Mammary epithelial cell (primary cell): ENCODE measurements around the gene DHX15.
"Not testable (repeated sequence)": the region's sequence is repeated elsewhere in the genome, so short reads cannot be mapped to it uniquely, and the experiment has no call there.

Experiments
- EZH2 ChIP-seq: IDR thresholded peaks from 2 replicates; pipeline ENCODE4 v1.6.1; 2012; ENCODE audit warnings: low read length, inconsistent platforms, borderline replicate concordance
- TF ChIP-seq, protein P1 (sequence below), 2 donors: IDR thresholded peaks in 1 of 2; conservative IDR thresholded peaks in 1 of 2; 2 replicates each; pipeline ENCODE4 v1.5.1; 2011 to 2012; ENCODE audit warnings: inconsistent platforms in 2 of 2, low read length in 2 of 2, mild to moderate bottlenecking in 2 of 2, control low read depth in 1 of 2, low read depth in 1 of 2; ENCODE audit not compliant: insufficient read depth in 1 of 2; ENCODE audit errors: extremely low read depth in 1 of 2

DNA sequence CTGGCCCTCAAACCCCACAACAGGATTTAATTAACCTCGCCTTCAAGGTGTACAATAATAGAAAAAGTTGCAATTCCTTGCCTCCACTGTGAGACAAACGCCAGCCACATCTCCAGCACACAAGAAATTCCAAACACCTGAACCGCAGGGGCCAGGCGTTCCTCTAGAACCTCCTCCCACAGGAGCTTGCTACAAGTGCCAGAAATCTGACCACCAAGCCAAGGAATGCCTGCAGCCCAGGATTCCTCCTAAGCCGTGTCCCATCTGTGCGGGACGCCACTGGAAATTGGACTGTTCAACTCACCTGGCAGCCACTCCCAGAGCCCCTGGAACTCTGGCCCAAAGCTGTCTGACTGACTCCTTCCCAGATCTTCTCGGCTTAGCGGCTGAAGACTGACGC lies 81.3 kb downstream of the DHX15 start:
- TF ChIP-seq, protein P1, sequence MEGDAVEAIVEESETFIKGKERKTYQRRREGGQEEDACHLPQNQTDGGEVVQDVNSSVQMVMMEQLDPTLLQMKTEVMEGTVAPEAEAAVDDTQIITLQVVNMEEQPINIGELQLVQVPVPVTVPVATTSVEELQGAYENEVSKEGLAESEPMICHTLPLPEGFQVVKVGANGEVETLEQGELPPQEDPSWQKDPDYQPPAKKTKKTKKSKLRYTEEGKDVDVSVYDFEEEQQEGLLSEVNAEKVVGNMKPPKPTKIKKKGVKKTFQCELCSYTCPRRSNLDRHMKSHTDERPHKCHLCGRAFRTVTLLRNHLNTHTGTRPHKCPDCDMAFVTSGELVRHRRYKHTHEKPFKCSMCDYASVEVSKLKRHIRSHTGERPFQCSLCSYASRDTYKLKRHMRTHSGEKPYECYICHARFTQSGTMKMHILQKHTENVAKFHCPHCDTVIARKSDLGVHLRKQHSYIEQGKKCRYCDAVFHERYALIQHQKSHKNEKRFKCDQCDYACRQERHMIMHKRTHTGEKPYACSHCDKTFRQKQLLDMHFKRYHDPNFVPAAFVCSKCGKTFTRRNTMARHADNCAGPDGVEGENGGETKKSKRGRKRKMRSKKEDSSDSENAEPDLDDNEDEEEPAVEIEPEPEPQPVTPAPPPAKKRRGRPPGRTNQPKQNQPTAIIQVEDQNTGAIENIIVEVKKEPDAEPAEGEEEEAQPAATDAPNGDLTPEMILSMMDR (conservative IDR thresholded peaks at IDR 0.05 in 1 of 2, IDR thresholded peaks at IDR 0.05 in 1 of 2; ENCODE audit: extremely low read depth in 1 of 2, insufficient read depth in 1 of 2, low read depth in 1 of 2, low read length in 2 of 2) = not testable (repeated sequence)
- TF ChIP-seq EZH2 = not testable (repeated sequence)
